Upper lobe of left lung (tissue), 4 donors: Measurements from ENCODE around the gene DLD.

Source experiments
- POLR2AphosphoS5 ChIP-seq, 2 donors: sonication (generic); formaldehyde crosslinking; IDR thresholded peaks; one replicate each; pipeline ENCODE4 v1.5.1; 2017; ENCODE audit warnings: antibody characterized with exemption in 2 of 2
- TF ChIP-seq, protein P1 (sequence below), 6 experiments: fragments of 450-650 bp in 4 of 6; fragments of 200-600 bp in 2 of 6; sonication (generic) in 2 of 6; IDR thresholded peaks; one replicate each; pipeline ENCODE4 v1.5.1; 2016 to 2019; ENCODE audit warnings: antibody characterized with exemption in 6 of 6

DNA sequence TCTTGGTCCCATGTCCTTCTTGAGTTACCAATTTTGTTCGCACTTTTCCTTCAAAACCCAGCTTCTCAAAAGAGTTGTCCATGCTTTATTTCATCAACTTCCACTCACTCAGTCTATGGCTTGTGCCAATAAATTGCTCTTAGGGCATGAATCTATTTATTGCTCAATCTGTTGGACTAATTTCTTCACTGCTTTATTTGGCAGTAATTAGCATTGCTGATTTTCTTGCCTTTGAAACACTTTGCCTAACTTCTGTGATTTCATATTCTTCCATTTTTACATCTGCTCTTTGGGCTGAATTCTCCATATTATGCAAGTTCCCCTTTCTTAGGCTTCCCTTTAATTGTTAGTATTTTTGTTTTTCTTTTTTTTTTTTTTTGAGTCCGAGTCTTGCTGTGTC, 16.8 kb downstream of the DLD start:
- TF ChIP-seq, protein P1, sequence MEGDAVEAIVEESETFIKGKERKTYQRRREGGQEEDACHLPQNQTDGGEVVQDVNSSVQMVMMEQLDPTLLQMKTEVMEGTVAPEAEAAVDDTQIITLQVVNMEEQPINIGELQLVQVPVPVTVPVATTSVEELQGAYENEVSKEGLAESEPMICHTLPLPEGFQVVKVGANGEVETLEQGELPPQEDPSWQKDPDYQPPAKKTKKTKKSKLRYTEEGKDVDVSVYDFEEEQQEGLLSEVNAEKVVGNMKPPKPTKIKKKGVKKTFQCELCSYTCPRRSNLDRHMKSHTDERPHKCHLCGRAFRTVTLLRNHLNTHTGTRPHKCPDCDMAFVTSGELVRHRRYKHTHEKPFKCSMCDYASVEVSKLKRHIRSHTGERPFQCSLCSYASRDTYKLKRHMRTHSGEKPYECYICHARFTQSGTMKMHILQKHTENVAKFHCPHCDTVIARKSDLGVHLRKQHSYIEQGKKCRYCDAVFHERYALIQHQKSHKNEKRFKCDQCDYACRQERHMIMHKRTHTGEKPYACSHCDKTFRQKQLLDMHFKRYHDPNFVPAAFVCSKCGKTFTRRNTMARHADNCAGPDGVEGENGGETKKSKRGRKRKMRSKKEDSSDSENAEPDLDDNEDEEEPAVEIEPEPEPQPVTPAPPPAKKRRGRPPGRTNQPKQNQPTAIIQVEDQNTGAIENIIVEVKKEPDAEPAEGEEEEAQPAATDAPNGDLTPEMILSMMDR (IDR thresholded peaks at IDR 0.05) = no peak
- TF ChIP-seq POLR2AphosphoS5 (IDR thresholded peaks at IDR 0.05) = peak in 1 of 2 donors; percentile 41
